GM19025 (cell line): ENCODE data around the gene DSTN.

Experiments
- ATAC-seq: cut with Tn5 transposase; IDR thresholded peaks from one replicate; pipeline ENCODE4 v1.9.1; 2021; ENCODE audit warnings: mild to moderate bottlenecking, low read depth, moderate library complexity; ENCODE audit not compliant: unreplicated experiment

DSTN gene

DNA sequence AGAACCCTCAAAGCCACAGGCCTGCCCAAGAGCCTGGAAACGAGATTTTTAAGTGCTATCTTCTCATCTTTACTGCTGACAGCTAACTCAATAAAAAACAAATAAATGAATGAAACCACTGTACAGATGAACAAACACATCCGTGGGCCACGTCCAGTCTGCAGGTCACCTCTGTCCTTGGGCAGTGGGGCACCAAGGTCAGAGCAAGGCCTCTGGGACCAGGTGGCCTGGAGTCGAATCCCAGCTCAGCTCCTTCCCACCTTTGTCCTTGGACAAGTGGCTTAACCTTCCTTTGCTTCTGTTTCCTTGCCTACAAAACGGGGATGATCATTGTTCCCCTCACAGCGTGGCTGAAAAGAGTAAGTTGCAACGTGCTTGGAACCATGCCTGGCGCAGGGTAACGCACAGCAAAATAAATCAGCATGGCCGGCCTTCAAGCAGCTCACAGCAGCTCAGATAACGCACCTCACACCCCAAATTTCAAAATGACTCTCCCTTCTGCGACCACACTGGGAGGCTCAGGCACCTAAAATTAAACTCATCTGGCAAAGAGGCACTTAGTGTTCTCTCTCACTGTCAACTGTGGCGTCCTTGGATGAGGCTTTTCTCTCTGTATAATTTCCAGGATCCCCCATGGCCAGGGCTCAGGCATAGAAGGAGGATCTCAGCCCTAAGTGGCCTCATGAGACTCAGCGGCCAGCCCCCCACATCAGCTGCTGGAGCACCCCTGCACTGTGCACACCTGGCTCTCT is 76.5 kb downstream of the DSTN start:
- ATAC-seq: no peak

DNA sequence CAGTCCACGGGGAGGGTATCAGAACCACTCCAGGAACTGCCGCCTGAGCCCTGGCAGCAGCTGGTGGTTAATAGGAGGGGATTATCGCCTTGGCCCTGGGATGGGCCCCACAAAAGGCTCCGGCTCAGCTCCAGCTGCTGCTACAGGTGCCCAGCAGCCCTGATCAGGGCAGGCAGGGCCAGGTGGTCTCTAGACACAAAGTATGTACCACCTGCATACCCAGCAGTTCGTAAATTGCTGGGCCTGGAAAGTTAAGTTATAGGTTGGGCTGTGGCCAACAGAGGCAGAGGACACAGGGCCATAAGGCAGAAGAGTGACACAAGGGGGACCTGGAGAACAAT is 77.1 kb downstream of the DSTN start:
- ATAC-seq: no peak

DNA sequence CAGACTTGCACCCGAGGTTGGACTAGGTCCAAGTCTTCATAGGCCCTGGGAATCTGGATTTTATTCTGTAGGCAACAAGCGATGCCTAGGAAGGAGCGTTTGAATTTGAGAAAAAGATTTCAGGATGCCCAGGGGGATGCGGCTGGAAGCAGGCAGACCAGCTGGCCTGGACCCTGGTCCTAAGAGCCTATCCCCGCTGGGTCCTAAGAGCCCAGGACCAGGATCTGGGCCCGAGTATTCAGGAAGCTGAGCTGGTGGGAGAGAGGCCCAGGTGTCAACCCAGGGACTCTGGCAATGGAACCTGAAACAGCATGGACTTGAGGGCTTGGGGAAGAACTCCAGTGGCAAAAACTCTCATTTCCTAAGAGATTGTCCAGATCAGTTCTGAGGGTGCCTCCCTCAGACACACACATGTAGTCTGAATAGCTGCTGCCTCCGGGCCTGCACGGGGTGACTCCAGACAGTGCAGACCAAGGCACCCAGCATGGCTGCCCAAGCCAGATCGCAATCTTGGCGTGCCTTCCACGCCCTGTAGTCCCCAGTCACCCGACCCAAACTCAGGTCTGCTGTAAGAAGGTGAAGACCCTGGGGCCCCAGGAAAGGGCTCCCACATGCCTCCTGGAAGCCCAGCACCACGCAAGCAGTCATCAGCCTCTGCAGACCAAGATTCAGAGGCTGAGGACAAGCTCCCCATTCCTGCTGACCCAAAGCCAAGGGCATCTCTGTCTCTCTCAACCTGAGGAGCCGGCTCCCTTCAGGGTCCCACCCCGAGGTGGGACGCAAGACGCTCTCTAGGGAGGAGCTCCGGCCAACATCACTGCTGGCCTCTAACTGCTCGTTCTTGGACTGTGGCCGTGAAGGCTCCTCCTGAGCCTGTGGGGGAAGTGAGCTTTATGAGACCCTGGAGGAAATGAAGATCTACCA is 77.8 kb downstream of the DSTN start:
- no peak for ATAC-seq

DNA sequence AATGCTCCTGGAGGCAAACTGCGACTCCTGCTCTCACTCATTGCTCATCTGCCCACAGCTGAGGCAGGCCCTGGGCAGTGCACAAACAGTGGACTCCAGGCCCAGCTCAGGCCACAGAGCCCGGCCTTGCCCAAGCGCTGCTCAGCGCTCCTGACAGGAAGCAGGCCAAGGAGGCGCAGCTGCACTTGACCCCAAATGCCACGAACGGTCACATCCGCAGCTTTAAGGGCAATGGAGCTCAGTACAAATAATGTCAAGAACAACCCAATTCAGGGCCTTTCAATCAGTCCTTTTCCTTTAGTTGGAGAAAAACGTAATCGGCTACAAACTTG is 78.4 kb downstream of the DSTN start:
- ATAC-seq: no peak

DNA sequence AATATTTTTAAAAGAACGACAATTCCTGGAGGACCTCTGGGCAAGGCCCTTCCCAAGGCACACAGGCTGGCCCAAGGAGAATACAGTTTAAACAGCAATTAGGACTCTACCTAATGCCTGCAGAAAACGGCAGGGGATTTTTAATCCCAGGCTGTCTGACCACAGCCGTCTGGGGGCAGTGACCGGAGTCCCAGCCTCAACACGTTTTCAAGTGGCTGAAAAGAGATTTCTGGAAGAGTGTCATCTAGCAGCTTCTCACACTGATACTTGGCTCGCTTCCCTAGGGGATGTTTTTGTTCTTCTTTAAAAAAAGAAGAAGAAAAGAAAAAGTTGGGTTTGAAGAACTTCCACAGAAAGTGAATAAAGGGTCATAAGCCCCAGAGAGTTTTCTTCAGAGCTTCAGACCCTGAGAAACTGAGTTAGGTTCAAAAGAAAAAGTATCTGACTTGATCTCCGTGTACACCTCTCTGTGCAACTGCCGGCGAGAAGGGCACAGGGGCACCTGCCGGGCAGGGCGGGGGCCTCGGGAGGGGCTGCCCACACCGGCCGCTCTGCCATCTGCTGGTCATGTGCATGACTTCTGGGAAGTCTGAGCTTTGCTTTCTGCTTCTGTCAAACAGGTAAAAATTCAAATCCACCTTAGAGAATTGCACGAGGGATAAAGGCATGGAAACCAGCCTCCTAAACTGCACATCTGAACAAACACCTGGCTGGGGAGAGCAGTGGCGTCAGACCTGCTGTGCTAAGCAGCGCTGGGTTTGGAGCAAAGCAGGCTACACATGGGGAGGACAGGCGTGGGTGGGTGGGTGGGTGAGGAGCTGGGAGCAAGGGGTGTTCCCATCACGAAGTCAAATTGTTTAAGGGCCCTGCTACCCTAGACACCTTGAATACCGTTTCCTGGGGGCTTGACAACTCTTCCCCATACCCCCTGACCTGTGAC is 79.2 kb downstream of the DSTN start:
- ATAC-seq: no peak

DNA sequence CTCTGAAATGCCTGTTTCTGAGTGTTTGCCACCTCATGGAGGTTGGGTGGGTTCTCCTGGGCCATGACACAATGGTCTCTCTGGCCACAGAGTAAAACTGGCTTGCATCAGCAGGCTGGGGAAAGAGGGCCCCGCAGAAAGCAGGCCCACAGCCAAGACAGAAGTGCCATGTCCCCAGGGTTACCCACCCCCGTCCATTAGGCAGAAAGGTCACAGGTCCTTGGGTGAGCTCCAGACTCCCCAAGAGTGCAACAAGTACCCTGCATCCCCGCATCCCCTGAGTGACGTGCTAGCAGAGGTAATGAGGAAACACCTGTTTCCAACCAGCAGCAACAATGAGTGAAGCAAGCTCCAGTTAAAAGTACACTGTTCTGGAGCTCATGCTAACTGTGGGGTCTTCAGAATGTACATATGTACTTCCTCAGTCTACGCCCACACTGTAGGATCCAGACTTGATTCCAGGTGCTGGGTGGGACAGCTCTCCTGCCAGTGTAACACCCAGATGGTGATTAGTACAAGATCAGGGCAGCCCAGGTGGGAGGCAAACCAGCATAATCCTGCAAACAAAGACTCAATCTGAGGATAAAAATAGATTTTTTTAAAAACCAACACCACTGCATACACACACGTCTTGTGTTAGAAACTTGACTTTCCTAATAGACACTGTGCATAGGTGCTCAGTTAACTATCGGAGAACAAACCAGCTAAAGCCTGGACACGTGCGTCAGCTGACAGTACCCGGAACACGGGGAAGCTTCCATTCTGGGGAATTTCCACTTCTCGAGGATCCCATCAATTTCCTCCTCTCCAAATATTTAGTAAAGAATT is 80.6 kb downstream of the DSTN start:
- no peak for ATAC-seq

DNA sequence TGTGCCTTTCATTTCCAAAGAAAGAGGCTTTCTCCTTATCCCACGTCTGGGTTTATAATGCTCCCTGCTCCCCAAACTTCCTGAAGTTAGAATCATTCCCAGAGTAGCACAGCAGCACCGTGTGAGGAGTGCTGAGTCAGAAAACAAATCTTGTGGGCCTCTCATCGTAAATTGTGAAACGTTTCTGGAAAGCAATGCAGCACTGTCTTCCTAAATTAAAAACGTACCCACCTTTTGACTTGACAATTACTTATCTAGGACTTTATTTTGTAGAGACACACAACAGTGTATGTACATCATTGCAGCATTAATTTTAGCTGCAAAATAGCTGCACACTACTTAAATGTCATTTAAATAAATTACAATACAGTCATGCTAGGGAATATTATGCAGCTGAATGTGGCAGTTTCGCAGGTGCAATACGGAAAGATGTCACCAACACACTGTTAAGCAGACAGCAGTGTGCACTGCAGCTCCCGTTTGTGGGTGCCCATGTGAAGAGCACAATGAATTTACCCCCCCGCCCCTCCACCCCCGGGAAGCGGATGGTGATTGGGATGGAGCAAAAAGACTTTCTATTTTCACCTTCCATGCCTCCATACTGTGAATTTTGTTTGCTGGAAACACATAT is 81.4 kb downstream of the DSTN start:
- ATAC-seq: no peak

DNA sequence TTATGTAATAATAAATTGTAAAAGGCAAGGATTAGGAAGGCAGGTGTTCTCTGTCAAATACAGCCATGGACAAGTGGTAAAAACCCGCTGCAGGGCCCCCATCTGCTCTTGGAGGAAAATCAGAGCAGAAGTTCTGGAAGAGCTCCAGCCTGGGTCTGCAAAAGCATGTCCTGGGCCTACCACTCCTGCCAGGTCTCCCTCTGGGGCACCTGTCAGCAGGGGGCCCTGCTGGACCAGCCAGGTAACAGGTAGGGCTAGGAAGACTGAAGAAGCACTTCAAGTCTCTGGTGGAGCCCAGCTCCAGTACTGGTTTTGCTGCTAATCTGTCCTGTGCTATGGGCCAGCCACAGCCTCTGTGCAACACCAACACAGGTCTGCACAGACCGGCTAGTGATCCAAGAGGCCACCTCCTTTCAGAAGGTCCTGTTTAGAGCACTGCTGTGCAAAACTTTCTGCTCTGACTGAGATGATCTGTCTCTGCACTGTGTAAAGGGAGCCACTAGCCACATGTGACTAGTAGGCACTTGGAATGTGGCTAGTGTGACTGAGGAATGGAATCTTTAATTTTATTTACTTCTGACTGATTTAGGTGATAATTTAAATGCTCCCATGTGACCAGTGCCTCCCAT is 82.0 kb downstream of the DSTN start:
- no peak for ATAC-seq

DNA sequence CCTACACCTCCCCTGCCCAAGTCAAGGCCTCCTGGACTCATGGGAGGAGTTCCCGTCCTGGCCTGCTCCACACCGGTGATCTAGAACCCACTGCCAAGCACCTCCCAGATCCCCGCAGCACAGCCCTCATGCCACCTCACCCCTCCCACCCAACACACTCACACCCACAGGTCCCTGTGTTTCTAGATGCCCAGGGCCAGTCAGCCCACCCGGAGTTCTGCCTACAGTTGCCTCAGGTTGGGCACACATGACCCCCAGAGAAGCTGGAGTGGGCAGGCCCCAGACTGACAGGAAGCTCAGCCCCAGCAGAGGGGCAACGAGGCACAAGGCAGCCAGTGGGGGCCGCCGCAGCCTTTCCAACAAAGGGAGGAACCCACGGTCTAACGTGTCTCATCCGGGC is 82.5 kb downstream of the DSTN start:
- ATAC-seq: no peak

DNA sequence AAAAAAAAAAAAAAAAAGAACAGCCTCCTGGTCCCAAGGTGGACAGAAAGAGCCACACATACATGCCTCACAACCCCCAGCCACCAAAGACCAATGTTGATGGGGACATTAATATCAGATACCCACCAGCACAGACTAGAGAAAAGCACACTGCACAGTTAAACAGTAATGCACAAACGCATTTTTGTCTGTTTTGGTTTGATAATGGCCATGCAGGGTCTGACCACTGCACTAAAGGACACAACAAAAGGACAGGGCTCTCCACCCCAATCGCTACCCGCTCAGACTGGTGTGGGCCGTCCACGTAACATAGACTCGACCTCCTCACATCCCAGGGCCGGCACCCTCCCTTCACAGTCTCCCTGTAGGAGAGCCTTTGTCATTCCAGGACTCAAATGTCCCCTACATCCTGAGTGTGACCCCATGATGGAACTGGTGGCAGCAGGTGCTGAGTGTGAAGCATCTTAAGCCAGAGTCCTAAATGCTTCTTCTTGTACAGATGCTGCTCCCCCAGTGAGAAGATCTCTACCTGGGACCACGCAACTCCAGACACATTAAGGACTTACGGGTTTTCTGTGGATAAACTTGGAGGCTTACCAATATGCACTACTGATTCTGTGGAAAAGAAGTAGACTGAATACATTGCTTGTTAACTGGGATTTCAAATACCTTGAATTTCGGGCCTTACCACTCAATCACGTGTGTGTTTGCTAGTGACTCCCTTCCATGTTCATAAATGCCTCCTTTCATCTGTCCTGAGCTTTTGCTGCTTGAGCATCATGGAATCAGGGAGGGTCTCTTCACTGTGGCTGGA is 84.2 kb downstream of the DSTN start:
- no peak for ATAC-seq

DNA sequence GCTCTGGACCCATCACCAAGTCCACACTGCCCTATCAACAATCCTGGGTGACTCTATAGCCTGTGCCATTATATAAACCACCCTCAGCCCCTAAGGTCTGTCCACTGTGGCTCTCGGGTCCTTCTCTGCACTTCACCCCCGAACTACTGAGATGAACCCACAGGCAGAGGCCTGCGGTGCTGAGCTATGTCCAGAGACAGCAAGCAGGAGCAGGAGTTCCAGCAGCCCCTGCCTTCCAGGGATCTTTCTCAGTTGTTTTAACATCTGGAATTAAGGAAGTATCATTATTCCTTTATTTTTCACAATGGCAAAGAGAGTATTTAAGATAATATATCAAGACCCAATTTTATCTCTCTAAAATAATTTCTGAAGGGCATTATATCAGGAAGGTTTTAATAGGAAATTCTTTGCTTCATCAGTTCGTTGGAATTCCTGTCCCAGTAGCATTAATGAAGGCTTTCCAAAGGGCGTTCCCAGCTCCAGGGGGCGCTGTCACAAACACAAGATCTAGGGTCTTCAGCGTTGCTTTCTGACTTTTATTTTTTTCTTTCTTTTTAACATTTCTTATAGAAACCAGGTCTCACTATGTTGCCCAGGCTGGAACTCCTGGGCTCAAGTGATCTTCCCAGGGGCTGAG is 84.9 kb downstream of the DSTN start:
- ATAC-seq: no peak

DNA sequence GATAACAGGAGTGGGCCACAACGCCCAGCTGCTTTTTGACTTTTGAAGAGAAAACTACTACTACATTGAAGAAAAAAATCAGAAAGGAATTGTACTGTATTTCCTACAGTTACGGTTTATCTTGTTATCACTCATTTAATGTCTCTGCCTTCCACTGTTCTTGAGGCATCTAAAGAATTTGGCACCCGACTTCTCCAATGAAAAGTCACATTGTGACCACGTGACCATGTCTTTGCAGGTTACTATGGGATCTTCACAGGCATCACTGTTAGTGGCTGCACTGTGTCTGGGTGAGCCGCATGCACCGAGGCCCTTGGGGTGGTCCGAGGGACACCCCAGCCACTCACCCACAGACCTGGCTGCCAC is 85.4 kb downstream of the DSTN start:
- ATAC-seq: no peak

DNA sequence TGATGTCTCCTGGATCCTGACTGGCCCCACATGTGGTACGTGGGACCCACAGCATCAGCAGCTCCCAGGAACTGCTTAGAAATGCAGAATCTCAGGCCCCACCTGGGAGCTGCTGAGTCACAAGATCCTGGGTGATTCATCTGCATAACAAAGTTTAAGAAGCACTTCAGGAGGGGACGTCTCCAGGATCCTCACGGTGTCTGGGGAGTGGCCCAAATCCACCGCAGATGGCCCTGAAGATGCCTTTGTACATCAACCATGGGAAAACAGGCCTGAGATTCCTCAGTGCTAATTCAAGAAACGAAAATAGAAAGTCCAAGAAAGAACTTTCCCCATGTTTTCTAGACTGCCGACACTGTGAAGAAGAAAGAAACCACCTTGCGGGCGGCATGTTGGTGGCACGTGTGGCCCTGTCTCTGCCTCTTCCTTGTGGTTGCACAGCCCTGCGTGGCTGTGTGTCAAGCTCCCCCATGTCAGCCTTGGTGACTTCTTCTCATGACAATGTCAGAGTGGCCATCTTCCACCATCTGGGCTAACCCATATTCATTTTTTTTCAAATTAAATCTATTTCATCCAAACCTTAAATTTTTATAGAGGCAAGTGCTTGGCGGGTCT is 86.1 kb downstream of the DSTN start:
- ATAC-seq: no peak

DNA sequence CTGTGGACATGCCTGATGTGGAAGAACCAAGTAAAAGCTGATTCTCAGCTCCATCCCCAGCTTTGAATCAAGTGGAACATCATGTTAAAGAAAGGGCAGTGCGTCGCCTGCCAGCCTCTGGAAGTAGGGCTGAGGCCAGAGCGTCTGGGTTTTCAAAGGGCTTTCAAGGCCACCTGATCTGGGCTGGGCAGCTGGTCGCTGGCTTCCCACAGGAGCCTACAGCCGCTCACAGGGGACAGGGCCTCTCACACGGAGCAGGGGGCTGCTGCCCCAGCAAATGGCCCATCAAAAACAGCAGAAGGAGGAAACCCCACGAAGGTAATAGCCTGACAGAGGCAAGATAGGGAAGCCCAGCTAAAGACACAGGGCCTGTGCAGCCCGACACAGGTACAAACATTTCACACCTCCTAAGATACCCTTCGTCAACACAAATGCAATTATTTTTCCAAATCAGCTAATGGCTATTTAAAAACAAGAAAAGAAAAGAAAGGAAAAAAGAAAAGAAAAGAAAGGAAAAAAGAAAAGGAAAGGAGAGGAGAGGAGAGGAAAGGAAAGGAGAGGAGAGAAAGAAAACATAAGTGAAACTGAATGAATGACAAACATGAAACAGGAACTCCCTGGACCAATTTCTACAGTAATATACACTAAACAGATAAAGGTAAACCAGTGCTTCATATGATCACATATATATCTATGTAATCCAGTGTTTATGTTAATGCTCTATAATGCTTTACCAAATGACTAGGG is 87.4 kb downstream of the DSTN start:
- no peak for ATAC-seq

DNA sequence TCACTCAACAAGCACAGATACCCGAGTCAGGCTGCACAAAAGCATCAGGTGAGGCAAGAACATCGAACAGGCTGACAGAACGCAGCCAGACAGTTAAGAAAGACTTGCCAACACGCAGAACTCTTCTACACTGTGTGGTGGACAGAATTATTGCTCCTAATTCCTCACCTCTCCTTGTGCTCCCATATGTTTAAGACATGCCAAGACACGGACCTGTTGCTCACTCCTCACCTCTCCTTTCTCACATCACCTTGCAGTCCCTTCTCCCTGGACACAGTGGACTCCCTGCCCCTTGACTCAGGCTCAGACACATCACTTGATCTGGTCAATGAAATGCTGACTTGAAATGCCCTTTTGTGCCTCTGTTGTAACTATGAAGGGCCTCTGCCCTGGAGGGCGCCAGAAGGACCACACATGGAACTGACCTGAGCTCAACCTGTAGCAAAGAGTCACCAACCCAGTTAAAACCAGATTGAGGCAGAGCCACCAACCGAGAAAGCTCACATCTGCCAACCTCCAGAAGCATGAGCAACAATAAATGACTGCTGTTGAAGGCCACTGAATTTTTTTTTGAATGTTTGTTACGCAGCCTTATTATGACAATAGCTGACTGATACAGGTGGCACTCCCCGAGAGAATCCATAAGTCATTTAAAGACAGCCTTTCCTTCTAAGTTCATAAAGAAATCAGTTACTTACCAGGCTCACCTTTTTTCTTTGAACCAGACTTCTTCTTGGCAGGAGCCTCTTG is 88.2 kb downstream of the DSTN start:
- no peak for ATAC-seq

DNA sequence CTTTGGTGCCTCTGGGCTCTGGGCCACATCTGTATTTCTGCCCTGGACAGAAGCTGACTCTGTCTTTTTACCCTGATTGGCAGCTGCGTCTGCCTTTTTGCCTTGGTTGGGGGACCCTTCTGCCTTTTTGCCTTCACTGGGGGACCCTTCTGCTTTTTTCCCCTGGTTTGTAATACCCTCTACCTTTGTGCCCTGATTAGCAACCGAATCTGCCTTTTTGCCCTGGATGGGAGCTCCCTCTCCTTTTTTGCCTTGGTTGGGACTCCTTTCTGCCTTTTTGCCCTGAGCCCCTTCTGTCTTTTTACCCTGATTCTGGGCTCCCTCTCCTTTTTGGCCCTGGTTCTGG is 88.7 kb downstream of the DSTN start:
- no peak for ATAC-seq
